ENCODE data around the gene PPP1R14C.

DNA sequence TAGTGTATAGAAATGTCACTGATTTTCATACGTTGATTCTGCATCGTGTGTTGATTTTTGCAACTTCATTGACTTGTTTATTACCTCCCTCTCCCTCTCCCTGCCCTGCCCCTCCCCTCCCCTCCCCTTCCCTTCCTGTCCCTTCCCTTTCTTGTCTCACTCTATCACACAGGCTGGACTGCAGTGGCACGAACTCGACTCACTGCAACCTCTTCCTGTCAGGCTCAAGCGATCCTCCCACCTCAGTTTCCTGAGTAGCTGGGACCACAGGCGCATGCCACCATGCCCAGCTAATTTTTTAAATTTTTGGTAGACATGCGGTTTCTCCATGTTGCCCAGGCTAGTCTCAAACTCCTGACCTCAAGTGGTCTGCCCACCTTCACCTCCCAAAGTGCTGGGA lies 19.2 kb upstream of the PPP1R14C start:
- TF ChIP-seq EP300 (IDR thresholded peaks at IDR 0.05; ENCODE audit: borderline replicate concordance in 1 of 2, control insufficient read depth in 1 of 2, low read depth in 2 of 2, low read length in 2 of 2), result no peak
- TF ChIP-seq, protein P1, sequence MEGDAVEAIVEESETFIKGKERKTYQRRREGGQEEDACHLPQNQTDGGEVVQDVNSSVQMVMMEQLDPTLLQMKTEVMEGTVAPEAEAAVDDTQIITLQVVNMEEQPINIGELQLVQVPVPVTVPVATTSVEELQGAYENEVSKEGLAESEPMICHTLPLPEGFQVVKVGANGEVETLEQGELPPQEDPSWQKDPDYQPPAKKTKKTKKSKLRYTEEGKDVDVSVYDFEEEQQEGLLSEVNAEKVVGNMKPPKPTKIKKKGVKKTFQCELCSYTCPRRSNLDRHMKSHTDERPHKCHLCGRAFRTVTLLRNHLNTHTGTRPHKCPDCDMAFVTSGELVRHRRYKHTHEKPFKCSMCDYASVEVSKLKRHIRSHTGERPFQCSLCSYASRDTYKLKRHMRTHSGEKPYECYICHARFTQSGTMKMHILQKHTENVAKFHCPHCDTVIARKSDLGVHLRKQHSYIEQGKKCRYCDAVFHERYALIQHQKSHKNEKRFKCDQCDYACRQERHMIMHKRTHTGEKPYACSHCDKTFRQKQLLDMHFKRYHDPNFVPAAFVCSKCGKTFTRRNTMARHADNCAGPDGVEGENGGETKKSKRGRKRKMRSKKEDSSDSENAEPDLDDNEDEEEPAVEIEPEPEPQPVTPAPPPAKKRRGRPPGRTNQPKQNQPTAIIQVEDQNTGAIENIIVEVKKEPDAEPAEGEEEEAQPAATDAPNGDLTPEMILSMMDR (IDR thresholded peaks at IDR 0.05 in 2 of 3, conservative IDR thresholded peaks at IDR 0.05 in 1 of 3; ENCODE audit: control insufficient read depth in 2 of 3, extremely low read depth in 1 of 3, insufficient read depth in 1 of 3, low read depth in 3 of 3, low read length in 3 of 3), result no peak

Measured in GM12878 (cell line).